Thymus (tissue), 11 donors: ENCODE results near the gene SHD. TPM values are rescaled to one million over a fixed set of nuclear protein-coding genes. Genes with fewer than 3 reads are reported as not detected.
"Not testable (repeated sequence)": the region's sequence is repeated elsewhere in the genome, so short reads cannot be mapped to it uniquely, and the experiment has no call there.

Experiments
- DNase-seq, 9 donors: peaks; one replicate each; pipeline ENCODE4 v3.0.0-alpha.2; 2013; ENCODE audit warnings: low spot score in 9 of 9, low read depth in 6 of 9, missing footprints in 1 of 9
- H3K27ac ChIP-seq, 2 donors: one replicate each; pipeline ENCODE4 v1.5.1; 2013; ENCODE audit warnings: control low read depth in 1 of 2, low read depth in 1 of 2, low read length in 1 of 2, mild to moderate bottlenecking in 1 of 2, moderate library complexity in 1 of 2
- H3K27me3 ChIP-seq, 2 donors: one replicate each; pipeline ENCODE4 v1.5.1; 2013; ENCODE audit warnings: low read length in 1 of 2; ENCODE audit not compliant: control insufficient read depth in 2 of 2, insufficient read depth in 1 of 2
- H3K36me3 ChIP-seq, 2 donors: one replicate each; pipeline ENCODE4 v1.5.1; 2013; ENCODE audit warnings: low read length in 1 of 2, mild to moderate bottlenecking in 1 of 2, moderate library complexity in 1 of 2; ENCODE audit not compliant: control insufficient read depth in 2 of 2, insufficient read depth in 2 of 2
- H3K4me1 ChIP-seq, 2 donors: one replicate each; pipeline ENCODE4 v1.5.1; 2013; ENCODE audit warnings: low read length in 2 of 2; ENCODE audit not compliant: control insufficient read depth in 2 of 2, insufficient read depth in 2 of 2
- H3K4me3 ChIP-seq, 2 donors: one replicate each; pipeline ENCODE4 v1.5.1; 2013; ENCODE audit warnings: low read length in 2 of 2, control low read depth in 1 of 2, mild to moderate bottlenecking in 1 of 2
- H3K9me3 ChIP-seq, 2 donors: one replicate each; pipeline ENCODE4 v1.5.1; 2013; ENCODE audit warnings: low read length in 1 of 2, mild to moderate bottlenecking in 1 of 2; ENCODE audit not compliant: control insufficient read depth in 2 of 2, insufficient read depth in 1 of 2
- WGBS: extraction: QIAGEN DNeasy Blood & Tissue Kit; methylation state at CpG from one replicate; pipeline ENCODE4 v1.1.7; 2013; 5-methylcytosine and 5-hydroxymethylcytosine counted together
- polyA plus RNA-seq: library from polyadenylated mRNA; stranded (reverse); fragments of 200-250 nt; gene quantifications from one replicate; pipeline ENCODE4 v1.2.3, GENCODE V29; 2013
- total RNA-seq: library from RNA; stranded (reverse); fragments of 120-200 nt; gene quantifications from one replicate; pipeline ENCODE4 v1.2.4, GENCODE V29; 2013
- donor health status: healthy.

Gene SHD
- total and polyA plus RNA-seq, 2 donors, result 0.57 to 0.80 TPM

DNA sequence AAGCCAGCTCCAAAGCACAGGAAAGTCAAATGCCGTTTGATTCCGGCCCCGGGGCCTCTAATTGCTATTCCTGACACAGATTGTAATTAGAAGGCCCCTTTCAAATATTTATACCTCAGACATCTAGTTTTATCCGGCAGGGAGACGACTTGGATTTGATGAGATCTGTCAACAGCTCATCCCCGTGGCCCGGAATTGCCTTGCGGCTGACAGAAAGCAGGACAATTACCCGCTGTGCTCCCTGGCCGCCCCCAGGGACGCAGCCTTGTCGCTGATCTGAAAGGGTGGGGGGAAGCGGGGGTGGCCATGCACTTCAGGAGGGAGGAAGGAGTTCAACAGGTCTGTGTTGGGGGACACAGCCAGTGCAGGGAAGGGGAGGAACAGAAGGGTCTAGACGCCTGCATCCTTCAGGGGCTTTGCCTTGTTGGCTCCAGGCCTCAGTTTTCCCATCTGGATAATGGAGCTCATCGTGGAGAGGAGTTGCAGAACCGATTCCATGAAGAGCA lies 1.8 kb upstream of the SHD start:
- no peak for DNase-seq
- WGBS, result 80% methylated on average over 16 of the region's 16 CpGs
- Histone ChIP-seq H3K9me3 (peaks cover 0 to 3% of the 10 kb centered on the region in 2 donors), H3K27me3 (peaks cover 37 to 53% of the 10 kb centered on the region in 2 donors), H3K27ac (no peak overlapping the region), H3K4me3 (no peak overlapping the region), H3K4me1 (peaks cover 3 to 7% of the 10 kb centered on the region in 2 donors), H3K36me3 (peaks cover 0 to 3% of the 10 kb centered on the region in 2 donors)

DNA sequence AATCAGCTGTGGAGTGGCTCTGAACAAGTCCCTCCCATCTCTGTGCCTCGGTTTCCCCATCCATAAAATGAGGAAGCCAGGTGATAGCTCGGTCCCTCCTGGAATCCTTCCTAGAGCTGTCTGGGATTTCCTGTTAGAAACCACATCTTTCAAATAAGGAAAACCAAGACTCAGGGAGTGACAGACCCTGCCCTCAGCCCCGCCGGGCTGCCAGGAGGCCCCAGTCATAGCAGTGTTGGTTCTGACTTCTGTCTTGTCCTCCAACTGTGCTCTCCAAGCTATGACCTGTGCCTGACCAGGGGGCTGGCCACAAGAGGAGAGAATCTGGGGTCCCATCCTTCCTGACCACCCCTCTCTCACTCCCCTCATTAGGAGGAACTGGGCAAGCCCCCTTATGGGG lies 1.1 kb upstream of the SHD start:
- H3K9me3 ChIP-seq, result peaks cover under 1 to 3% of the 10 kb centered on the region in 2 donors
- peaks cover 0 to 3% of the 10 kb centered on the region in 2 donors for H3K36me3 ChIP-seq
- peaks cover 3 to 7% of the 10 kb centered on the region in 2 donors for H3K4me1 ChIP-seq
- no peak for DNase-seq
- no peak overlapping the region for H3K27ac ChIP-seq
- WGBS, result 4% methylated on average over 4 of the region's 4 CpGs
- no peak overlapping the region for H3K4me3 ChIP-seq
- peaks cover 37 to 58% of the 10 kb centered on the region in 2 donors for H3K27me3 ChIP-seq

DNA sequence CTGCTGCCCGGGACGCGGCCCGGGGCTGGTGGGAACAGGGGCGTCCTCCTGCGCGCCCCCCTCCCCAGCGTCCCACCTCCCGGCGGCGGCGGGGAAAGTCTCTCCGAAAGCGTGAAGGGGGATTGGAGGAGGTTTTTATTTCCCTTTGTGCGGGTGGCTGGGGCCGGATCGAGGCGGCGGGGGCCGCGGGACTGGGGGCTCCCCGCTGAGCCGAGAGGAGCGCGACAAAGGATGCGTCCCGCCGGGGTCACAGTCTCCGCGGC lies 132 bp downstream of the SHD start:
- peaks cover 1 to 3% of the 10 kb centered on the region in 2 donors for H3K9me3 ChIP-seq
- peak overlapping the region in 1 of 2 donors; percentile 21 for H3K4me3 ChIP-seq
- H3K36me3 ChIP-seq, result no peaks in the 10 kb centered on the region
- H3K27me3 ChIP-seq, result peaks cover 37 to 58% of the 10 kb centered on the region in 2 donors
- no peak for DNase-seq
- under 1% methylated on average over 30 of the region's 30 CpGs for WGBS
- H3K27ac ChIP-seq, result no peak overlapping the region
- peaks cover 3 to 7% of the 10 kb centered on the region in 2 donors for H3K4me1 ChIP-seq

DNA sequence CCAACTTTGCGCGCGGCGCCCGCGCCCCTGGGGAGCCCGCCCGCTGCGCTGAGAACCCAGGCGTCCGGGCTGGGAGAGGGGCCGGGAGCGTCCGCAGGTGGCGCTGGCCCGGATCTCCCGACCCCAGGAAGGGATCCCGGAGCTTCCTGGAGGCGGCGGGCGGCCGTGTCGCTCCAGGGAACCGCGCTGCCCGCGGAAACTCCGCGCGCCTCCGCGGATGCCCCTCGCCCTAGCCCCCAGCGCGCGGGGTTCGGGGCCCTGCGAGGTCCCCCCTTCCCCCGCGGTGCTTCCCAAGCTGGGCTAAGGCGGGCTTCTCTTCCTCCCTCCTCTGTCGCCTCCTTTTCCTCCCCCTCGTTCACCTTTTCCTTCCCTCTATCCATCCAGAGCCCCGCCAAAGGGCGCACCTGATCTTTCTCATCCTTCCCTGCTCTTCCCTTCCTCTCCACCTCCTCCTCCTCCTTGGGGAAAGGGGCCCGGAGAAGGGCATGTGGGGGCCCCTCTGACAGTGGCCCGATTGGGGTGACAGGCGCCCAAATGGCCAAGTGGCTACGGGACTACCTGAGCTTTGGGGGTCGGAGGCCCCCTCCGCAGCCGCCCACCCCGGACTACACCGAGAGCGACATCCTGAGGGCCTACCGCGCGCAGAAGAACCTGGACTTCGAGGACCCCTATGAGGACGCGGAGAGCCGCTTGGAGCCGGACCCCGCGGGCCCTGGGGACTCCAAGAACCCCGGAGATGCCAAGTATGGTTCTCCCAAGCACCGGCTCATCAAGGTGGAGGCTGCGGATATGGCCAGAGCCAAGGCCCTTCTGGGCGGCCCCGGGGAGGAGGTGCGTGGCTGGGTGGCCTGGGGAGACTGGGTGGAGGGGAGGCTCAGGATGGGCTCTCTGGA lies 710 bp downstream of the SHD start:
- Histone ChIP-seq H3K9me3 (peaks cover 1 to 3% of the 10 kb centered on the region in 2 donors), H3K36me3 (no peaks in the 10 kb centered on the region), H3K27me3 (peaks cover 37 to 63% of the 10 kb centered on the region in 2 donors), H3K4me1 (peaks cover 3 to 7% of the 10 kb centered on the region in 2 donors), H3K4me3 (peak overlapping the region in 1 of 2 donors; percentile 21), H3K27ac (no peak overlapping the region)
- DNase-seq, result no peak
- WGBS, result 5% methylated on average over 71 of the region's 71 CpGs

DNA sequence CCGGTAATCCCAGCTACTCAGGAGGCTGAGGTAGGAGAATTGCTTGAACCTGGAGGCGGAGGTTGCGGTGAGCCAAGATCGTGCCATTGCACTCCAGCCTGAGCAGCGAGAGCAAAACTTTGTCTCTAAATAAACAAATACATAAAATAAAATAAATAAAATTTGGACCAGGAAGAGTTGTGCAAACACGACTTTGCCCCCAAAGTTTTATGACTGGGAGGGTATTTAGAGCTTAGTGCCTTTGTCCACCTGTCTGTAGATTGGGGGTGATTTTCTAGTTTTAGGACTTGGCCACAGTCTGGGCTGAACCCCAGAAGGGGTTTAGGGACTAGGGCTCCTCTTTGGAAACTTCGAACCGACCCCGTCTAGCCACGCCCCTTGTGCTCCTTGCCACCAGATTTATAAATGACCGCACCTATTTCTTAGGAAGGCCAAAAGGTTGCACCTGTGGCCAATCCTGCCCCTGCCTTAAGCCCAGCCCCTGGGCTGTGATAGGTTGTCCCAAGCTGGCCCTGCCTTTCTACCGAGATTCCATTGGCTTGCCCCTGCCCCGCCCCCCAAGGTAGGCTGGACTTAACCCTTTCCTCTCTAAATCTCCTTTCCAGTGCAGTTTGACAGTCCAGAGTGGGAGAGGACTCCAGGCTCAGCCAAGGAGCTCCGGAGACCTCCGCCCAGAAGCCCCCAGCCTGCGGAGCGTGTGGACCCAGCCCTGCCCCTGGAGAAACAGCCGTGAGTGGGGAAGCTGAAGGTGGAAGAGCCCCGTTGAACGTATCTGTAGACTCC lies 5.3 kb downstream of the SHD start:
- peaks cover 0 to 1% of the 10 kb centered on the region in 2 donors for H3K9me3 ChIP-seq
- H3K4me3 ChIP-seq, result no peak overlapping the region
- H3K27ac ChIP-seq, result no peak overlapping the region
- peaks cover 3 to 4% of the 10 kb centered on the region in 2 donors for H3K4me1 ChIP-seq
- no peaks in the 10 kb centered on the region for H3K36me3 ChIP-seq
- H3K27me3 ChIP-seq, result peaks cover 17 to 37% of the 10 kb centered on the region in 2 donors
- DNase-seq, result no peak
- 72% methylated on average over 20 of the region's 20 CpGs for WGBS

DNA sequence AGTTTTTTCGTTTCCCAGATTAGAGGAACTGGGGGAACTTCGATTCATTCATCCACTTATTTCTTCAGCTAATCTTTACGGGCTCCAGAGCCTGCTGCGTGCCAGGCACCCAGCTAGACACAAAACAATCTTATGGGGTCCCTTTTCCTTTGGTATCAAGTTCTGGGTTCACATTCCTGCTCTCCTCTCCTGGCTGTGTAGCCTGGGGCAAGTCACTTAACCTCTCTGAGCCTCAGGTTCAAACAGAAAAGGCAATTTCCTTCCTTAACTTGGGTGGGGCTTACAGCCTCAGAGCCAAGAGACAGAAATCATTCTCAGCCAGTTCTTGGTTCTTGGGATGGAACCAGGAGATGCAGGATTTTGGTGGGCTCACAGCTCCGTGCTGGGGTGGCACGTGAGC lies 5.9 kb downstream of the SHD start:
- Histone ChIP-seq H3K4me3 (no peak overlapping the region), H3K4me1 (peaks cover 0 to 2% of the 10 kb centered on the region in 2 donors), H3K27ac (no peak overlapping the region), H3K27me3 (peaks cover 11 to 31% of the 10 kb centered on the region in 2 donors), H3K36me3 (no peaks in the 10 kb centered on the region), H3K9me3 (peaks cover 0 to 1% of the 10 kb centered on the region in 2 donors)
- 85% methylated on average over 6 of the region's 6 CpGs for WGBS
- DNase-seq, result no peak

DNA sequence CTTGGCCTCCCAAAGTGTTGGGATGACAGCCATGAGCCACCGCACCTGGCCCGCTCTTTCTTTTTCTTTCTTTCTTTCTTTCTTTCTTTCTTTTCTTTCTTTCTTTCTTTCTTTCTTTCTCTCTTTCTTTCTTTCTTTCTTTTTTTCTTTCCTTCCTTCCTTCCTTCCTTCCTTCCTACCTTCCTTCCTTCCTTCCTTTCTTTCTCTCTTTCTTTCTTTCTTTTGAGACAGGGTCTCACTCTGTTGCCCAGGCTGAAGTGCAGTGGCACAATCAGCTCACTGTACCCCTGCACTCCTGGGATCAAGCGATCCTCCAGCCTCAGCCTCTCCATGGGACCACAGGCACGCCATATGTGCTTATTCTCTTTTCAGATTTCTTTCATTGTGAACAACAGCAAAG lies 7.1 kb downstream of the SHD start:
- H3K4me3 ChIP-seq, H3K27ac ChIP-seq, H3K4me1 ChIP-seq, H3K9me3 ChIP-seq, H3K36me3 ChIP-seq, DNase-seq: not testable (repeated sequence)
- 96% methylated on average over 4 of the region's 4 CpGs for WGBS
- peaks cover 0 to 20% of the 10 kb centered on the region in 2 donors for H3K27me3 ChIP-seq

DNA sequence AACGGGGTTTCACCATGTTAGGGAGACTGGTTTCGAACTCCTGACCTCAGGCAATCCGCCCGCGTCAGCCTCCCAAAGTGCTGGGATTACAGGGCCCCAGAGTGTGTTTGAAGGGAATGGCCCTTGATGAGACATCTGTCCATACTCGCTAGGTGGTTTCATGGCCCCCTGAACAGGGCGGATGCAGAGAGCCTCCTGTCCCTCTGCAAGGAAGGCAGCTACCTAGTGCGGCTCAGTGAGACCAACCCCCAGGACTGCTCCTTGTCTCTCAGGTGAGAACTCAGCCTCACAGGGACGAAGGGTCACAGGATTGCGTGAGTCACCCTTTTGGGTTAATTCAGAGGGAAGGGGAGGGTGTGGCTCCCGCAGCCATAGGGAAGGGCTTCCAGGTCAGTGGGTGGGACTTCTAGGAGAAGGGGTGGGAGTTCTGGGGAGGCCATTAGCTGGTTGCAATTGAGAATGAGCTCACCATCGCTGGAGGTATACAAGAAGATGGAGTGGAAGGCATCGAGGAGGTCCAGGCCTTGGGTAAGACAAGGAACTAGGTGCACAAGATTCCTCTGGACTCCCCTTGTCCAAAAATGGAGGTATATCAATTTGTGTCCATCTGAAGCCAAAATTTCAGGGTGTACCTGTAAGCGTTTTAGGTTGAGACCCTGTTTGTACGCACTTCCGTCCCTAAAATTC lies 9.2 kb downstream of the SHD start:
- Histone ChIP-seq H3K36me3 (peaks cover 0 to 11% of the 10 kb centered on the region in 2 donors), H3K4me3 (no peak overlapping the region), H3K27me3 (peaks cover 0 to 7% of the 10 kb centered on the region in 2 donors), H3K4me1 (no peaks in the 10 kb centered on the region), H3K27ac (no peak overlapping the region), H3K9me3 (peaks cover 0 to 4% of the 10 kb centered on the region in 2 donors)
- DNase-seq, result no peak
- WGBS, result 94% methylated on average over 16 of the region's 16 CpGs
